Keratinocyte (primary cell): Measurements from ENCODE around the gene TYMS. TPM values are rescaled to one million over a fixed set of nuclear protein-coding genes. Genes with fewer than 3 reads are reported as not detected.

ENCODE experiments used
- DNase-seq: peaks from one replicate; pipeline ENCODE4 v3.0.0-alpha.2; 2011; ENCODE audit warnings: low read depth, missing footprints, low spot score
- FAIRE-seq: peaks from 2 replicates; lab custom pipeline; 2011; peaks lifted over from hg19 to GRCh38; lab: Jason Lieb, UNC
- H2AFZ ChIP-seq: 2 replicates; pipeline ENCODE4 v1.6.0; 2012; ENCODE audit warnings: low read length, control low read depth, inconsistent platforms; ENCODE audit not compliant: control insufficient read depth
- H3K27ac ChIP-seq: 2 replicates; pipeline ENCODE4 v1.5.1; 2011; ENCODE audit warnings: low read length; ENCODE audit not compliant: control insufficient read depth, insufficient read depth
- H3K27me3 ChIP-seq: 3 replicates; pipeline ENCODE4 v1.6.0; 2011; ENCODE audit warnings: low read length; ENCODE audit not compliant: control insufficient read depth, insufficient read depth; ENCODE audit errors: extremely low read depth
- H3K36me3 ChIP-seq, 2 experiments: 2 replicates in 1 of 2; 3 replicates in 1 of 2; pipeline ENCODE4 v1.5.1; 2011; ENCODE audit warnings: low read length in 2 of 2, mild to moderate bottlenecking in 1 of 2; ENCODE audit not compliant: control insufficient read depth in 2 of 2, insufficient read depth in 2 of 2; ENCODE audit errors: extremely low read depth in 1 of 2
- H3K4me1 ChIP-seq: 3 replicates; pipeline ENCODE4 v1.5.1; 2011; ENCODE audit warnings: low read length; ENCODE audit not compliant: control insufficient read depth, insufficient read depth; ENCODE audit errors: extremely low read depth
- H3K4me2 ChIP-seq: 3 replicates; pipeline ENCODE4 v1.6.0; 2011; ENCODE audit warnings: low read depth, low read length; ENCODE audit not compliant: control insufficient read depth, insufficient read depth; ENCODE audit errors: extremely low read depth
- H3K4me3 ChIP-seq, 3 experiments: fragments of 200-600 bp in 1 of 3; sonication (generic) in 1 of 3; 2 replicates in 2 of 3; 3 replicates in 1 of 3; pipeline ENCODE4 v1.5.1; 2011 to 2016; ENCODE audit warnings: low read length in 3 of 3, mild to moderate bottlenecking in 3 of 3, control low read depth in 2 of 3, inconsistent platforms in 1 of 3, low read depth in 1 of 3, mixed read lengths in 1 of 3, mixed run types in 1 of 3, moderate library complexity in 1 of 3; ENCODE audit not compliant: control insufficient read depth in 2 of 3, insufficient read depth in 2 of 3; ENCODE audit errors: extremely low read depth in 1 of 3
- H3K79me2 ChIP-seq: 2 replicates; pipeline ENCODE4 v1.6.0; 2012; ENCODE audit warnings: low read length; ENCODE audit not compliant: control insufficient read depth, insufficient read depth
- H3K9ac ChIP-seq: 3 replicates; pipeline ENCODE4 v1.6.0; 2011; ENCODE audit warnings: low read length; ENCODE audit not compliant: control insufficient read depth, insufficient read depth; ENCODE audit errors: extremely low read depth
- H3K9me1 ChIP-seq: 3 replicates; pipeline ENCODE4 v1.6.0; 2011; ENCODE audit warnings: low read length; ENCODE audit not compliant: control insufficient read depth, insufficient read depth; ENCODE audit errors: extremely low read depth
- H3K9me3 ChIP-seq: 2 replicates; pipeline ENCODE4 v1.5.1; 2012; ENCODE audit warnings: low read depth, low read length; ENCODE audit not compliant: control insufficient read depth
- H4K20me1 ChIP-seq: 3 replicates; pipeline ENCODE4 v1.6.0; 2011; ENCODE audit warnings: low read length; ENCODE audit not compliant: control insufficient read depth, insufficient read depth; ENCODE audit errors: extremely low read depth
- CTCF ChIP-seq, 3 experiments: IDR thresholded peaks in 1 of 3; conservative IDR thresholded peaks in 1 of 3; optimal IDR thresholded peaks in 1 of 3; 2 replicates in 2 of 3; 3 replicates in 1 of 3; pipeline versions ENCODE3 to v1.5.1; 2011; ENCODE audit warnings: low read length in 3 of 3, mild to moderate bottlenecking in 3 of 3, moderate library complexity in 2 of 3, control low read depth in 1 of 3, inconsistent platforms in 1 of 3; ENCODE audit not compliant: insufficient read depth in 2 of 3; ENCODE audit errors: extremely low read depth in 1 of 3
- EZH2 ChIP-seq: IDR thresholded peaks from one replicate; pipeline ENCODE4 v1.6.1; 2012; ENCODE audit warnings: inconsistent platforms, mild to moderate bottlenecking, low read length, moderate library complexity
- dilution Hi-C: fragments of 300-500 bp; cut with MboI; formaldehyde crosslinking; loops from one replicate; pipeline ENCODE4 v1.7.0; 2020; ENCODE audit warnings: low sequenced_read_pairs; ENCODE audit not compliant: extremely low pct_ligation_motif_present
- polyA plus RNA-seq, 5 experiments: library from polyadenylated mRNA; depleted of rRNA in 3 of 5; stranded (reverse) in 3 of 5; stranded (forward) in 1 of 5; unstranded in 1 of 5; fragments of >200 nt; gene quantifications; 1 replicate in 1 of 5; 2 replicates in 3 of 5; 3 replicates in 1 of 5; pipeline versions ENCODE4 v1.2.1 to v1.2.3, GENCODE V29; 2011 to 2012; ENCODE audit warnings: missing spikeins in 2 of 5, low read depth in 1 of 5, low replicate concordance in 1 of 5

Gene TYMS
- polyA plus RNA-seq, 1 donor (not counting 4 experiments of a cell fraction or from before 2014, with no cell fraction given), result 39.9 TPM

- H3K4me3 ChIP-seq, result no peak overlapping the region
- no peak for FAIRE-seq
- H3K27ac ChIP-seq, result no peak overlapping the region
- H3K9ac ChIP-seq, result no peak overlapping the region
- no peaks in the 10 kb centered on the region for H3K36me3 ChIP-seq
- no peaks in the 10 kb centered on the region for H3K9me3 ChIP-seq
- H3K9me1 ChIP-seq, result no peaks in the 10 kb centered on the region
- no peak overlapping the region for H3K4me2 ChIP-seq
- no peaks in the 10 kb centered on the region for H4K20me1 ChIP-seq
- dilution Hi-C loops, result no loop called here
- peaks cover 4% of the 10 kb centered on the region for H3K4me1 ChIP-seq
- DNase-seq, result no peak
- no peak for TF ChIP-seq CTCF (optimal IDR thresholded peaks at IDR 0.05 in 1 of 3, IDR thresholded peaks at IDR 0.05 in 1 of 3, conservative IDR thresholded peaks at IDR 0.05 in 1 of 3; ENCODE audit: extremely low read depth in 1 of 3, insufficient read depth in 2 of 3, low read length in 3 of 3)
- TF ChIP-seq EZH2, result no peak
- no peaks in the 10 kb centered on the region for H3K79me2 ChIP-seq
- no peaks in the 10 kb centered on the region for H3K27me3 ChIP-seq
- H2AFZ ChIP-seq, result no peak overlapping the region
These were observed 10.1 kb upstream of the TYMS start for GRCh38 chr18:647304-647703.

DNA sequence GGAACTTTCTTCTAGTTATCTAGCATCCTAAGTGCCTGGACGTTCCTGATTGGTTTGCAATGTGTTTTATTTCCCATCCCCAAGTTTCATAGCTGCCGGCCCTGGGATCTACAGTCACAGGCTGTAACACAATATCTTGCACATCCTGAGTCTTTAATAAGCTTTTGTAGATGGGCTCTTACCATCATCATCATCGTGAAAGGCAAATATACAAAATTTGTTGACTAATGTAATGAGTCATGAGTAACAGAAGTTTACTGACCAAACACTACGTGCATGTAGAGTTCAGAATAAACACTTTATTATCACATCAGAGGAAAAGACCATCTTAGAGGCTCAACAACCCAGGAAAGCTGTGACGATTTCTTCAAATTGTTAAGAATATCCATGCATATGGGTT lies 8.1 kb upstream of the TYMS start:
- Histone ChIP-seq H3K9me1 (no peaks in the 10 kb centered on the region), H3K4me3 (no peak overlapping the region), H3K9me3 (no peaks in the 10 kb centered on the region), H3K27me3 (no peaks in the 10 kb centered on the region), H3K27ac (no peak overlapping the region), H3K4me1 (peaks cover 3% of the 10 kb centered on the region), H3K4me2 (no peak overlapping the region), H3K36me3 (no peaks in the 10 kb centered on the region), H4K20me1 (no peaks in the 10 kb centered on the region), H3K79me2 (no peaks in the 10 kb centered on the region), H2AFZ (no peak overlapping the region), H3K9ac (no peak overlapping the region)
- DNase-seq, result no peak
- no peak for TF ChIP-seq EZH2
- no peak for TF ChIP-seq CTCF (optimal IDR thresholded peaks at IDR 0.05 in 1 of 3, IDR thresholded peaks at IDR 0.05 in 1 of 3, conservative IDR thresholded peaks at IDR 0.05 in 1 of 3; ENCODE audit: extremely low read depth in 1 of 3, insufficient read depth in 2 of 3, low read length in 3 of 3)
- no peak for FAIRE-seq
- dilution Hi-C loops, result no loop called here
